Urothelium cell line (cell line): ENCODE measurements around the gene CDC42SE2.
"Not testable (repeated sequence)": the region's sequence is repeated elsewhere in the genome, so short reads cannot be mapped to it uniquely, and the experiment has no call there.

Source experiments
- DNase-seq: peaks from one replicate; pipeline ENCODE4 v3.0.0; 2011; ENCODE audit warnings: low spot score, mixed read lengths
- FAIRE-seq: peaks from 2 replicates; lab custom pipeline; 2011; peaks lifted over from hg19 to GRCh38; lab: Jason Lieb, UNC

CDC42SE2 gene

GRCh38 chr5:131386779-131387178 lies 122.9 kb downstream of the CDC42SE2 start:
- FAIRE-seq (no peak), DNase-seq (no peak)

- DNase-seq = no peak
- no peak for FAIRE-seq
These were observed 123.4 kb downstream of the CDC42SE2 start for GRCh38 chr5:131387255-131387654.

GRCh38 chr5:131389096-131389868 lies 125.4 kb downstream of the CDC42SE2 start:
- FAIRE-seq (no peak), DNase-seq (no peak)

GRCh38 chr5:131389869-131390265 lies 126.0 kb downstream of the CDC42SE2 start:
- no peak for FAIRE-seq

GRCh38 chr5:131392466-131393095 lies 128.7 kb downstream of the CDC42SE2 start:
- DNase-seq (no peak), FAIRE-seq (no peak)

More at GRCh38 chr5:131389869-131390265, 126.0 kb downstream of the CDC42SE2 start:
- DNase-seq = no peak

GRCh38 chr5:131393498-131393968 lies 129.7 kb downstream of the CDC42SE2 start:
- DNase-seq = no peak
- peak; percentile 27 for FAIRE-seq

GRCh38 chr5:131394128-131394527 lies 130.3 kb downstream of the CDC42SE2 start:
- no peak for DNase-seq
- FAIRE-seq = no peak

- FAIRE-seq (no peak), DNase-seq (no peak)
These were observed 132.2 kb downstream of the CDC42SE2 start for GRCh38 chr5:131396015-131396414.

- no peak for DNase-seq
- no peak for FAIRE-seq
These were observed 132.9 kb downstream of the CDC42SE2 start for GRCh38 chr5:131396630-131397273.

- not testable (repeated sequence) for FAIRE-seq, DNase-seq
These were observed 135.2 kb downstream of the CDC42SE2 start for GRCh38 chr5:131399007-131399406.

- DNase-seq = no peak
- no peak for FAIRE-seq
These were observed 136.7 kb downstream of the CDC42SE2 start for GRCh38 chr5:131400585-131400984.

GRCh38 chr5:131405674-131406073 lies 141.8 kb downstream of the CDC42SE2 start:
- FAIRE-seq = no peak

GRCh38 chr5:131406076-131406475 lies 142.2 kb downstream of the CDC42SE2 start:
- no peak for FAIRE-seq
- no peak for DNase-seq

More at GRCh38 chr5:131405674-131406073, 141.8 kb downstream of the CDC42SE2 start:
- no peak for DNase-seq

- no peak for DNase-seq
These were observed 143.3 kb downstream of the CDC42SE2 start for GRCh38 chr5:131406975-131407638.

GRCh38 chr5:131413605-131414559 lies 150.0 kb downstream of the CDC42SE2 start:
- DNase-seq (no peak), FAIRE-seq (no peak)

More at GRCh38 chr5:131406975-131407638, 143.3 kb downstream of the CDC42SE2 start:
- no peak for FAIRE-seq

GRCh38 chr5:131416729-131417128 lies 152.9 kb downstream of the CDC42SE2 start:
- FAIRE-seq (no peak), DNase-seq (no peak)

- peak; percentile 58 for DNase-seq
- no peak for FAIRE-seq
These were observed 153.5 kb downstream of the CDC42SE2 start for GRCh38 chr5:131417240-131417869.

- DNase-seq (no peak), FAIRE-seq (no peak)
These were observed 155.0 kb downstream of the CDC42SE2 start for GRCh38 chr5:131418846-131419245.

- FAIRE-seq = no peak
These were observed 156.0 kb downstream of the CDC42SE2 start for GRCh38 chr5:131419877-131420276.

More at GRCh38 chr5:131419877-131420276, 156.0 kb downstream of the CDC42SE2 start:
- no peak for DNase-seq
